KMS-11 (cell line): Measurements from ENCODE around the gene SND1.

Source experiments
- H2AFZ ChIP-seq: fragments of 200-600 bp; sonication (generic); 2 replicates; pipeline ENCODE4 v1.6.1; 2016; ENCODE audit warnings: antibody characterized with exemption, mixed run types, low read depth
- H3K27ac ChIP-seq: fragments of 200-600 bp; sonication (generic); 2 replicates; pipeline ENCODE4 v1.6.1; 2016; ENCODE audit warnings: mild to moderate bottlenecking, mixed run types
- H3K27me3 ChIP-seq: fragments of 200-600 bp; sonication (generic); 2 replicates; pipeline ENCODE4 v1.6.1; 2017; ENCODE audit warnings: mild to moderate bottlenecking, low read depth, mixed run types, moderate library complexity; ENCODE audit not compliant: insufficient read depth
- H3K36me3 ChIP-seq: fragments of 200-600 bp; sonication (generic); 2 replicates; pipeline ENCODE4 v1.6.1; 2017; ENCODE audit warnings: mild to moderate bottlenecking, mixed run types; ENCODE audit not compliant: insufficient read depth
- H3K4me1 ChIP-seq: fragments of 200-600 bp; sonication (generic); 2 replicates; pipeline ENCODE4 v1.6.1; 2016; ENCODE audit warnings: mild to moderate bottlenecking, low read depth, mixed run types; ENCODE audit not compliant: poor library complexity, severe bottlenecking
- H3K4me2 ChIP-seq: fragments of 200-600 bp; sonication (generic); 2 replicates; pipeline ENCODE4 v1.7.0; 2016; ENCODE audit warnings: mild to moderate bottlenecking, mixed run types
- H3K4me3 ChIP-seq: fragments of 200-600 bp; sonication (generic); IDR thresholded peaks from 2 replicates; pipeline ENCODE4 v1.6.1; 2017; ENCODE audit warnings: low read depth, low read length, mixed read lengths; ENCODE audit not compliant: insufficient read depth
- H3K79me2 ChIP-seq: fragments of 200-600 bp; sonication (generic); 2 replicates; pipeline ENCODE4 v1.6.1; 2016; ENCODE audit warnings: low read depth, mixed run types; ENCODE audit not compliant: insufficient read depth
- H3K9ac ChIP-seq: fragments of 200-600 bp; sonication (generic); 2 replicates; pipeline ENCODE4 v1.6.1; 2016; ENCODE audit warnings: mild to moderate bottlenecking, mixed run types
- H4K20me1 ChIP-seq: fragments of 200-600 bp; sonication (generic); 2 replicates; pipeline ENCODE4 v1.6.1; 2016; ENCODE audit warnings: mild to moderate bottlenecking, mixed run types; ENCODE audit not compliant: insufficient read depth
- TF ChIP-seq, protein P1 (sequence below): fragments of 200-600 bp; sonication (generic); conservative IDR thresholded peaks from 2 replicates; pipeline ENCODE4 v1.6.1; 2017; ENCODE audit warnings: low read depth, mild to moderate bottlenecking, antibody characterized with exemption, low read length, moderate library complexity, mixed read lengths

SND1 gene

DNA sequence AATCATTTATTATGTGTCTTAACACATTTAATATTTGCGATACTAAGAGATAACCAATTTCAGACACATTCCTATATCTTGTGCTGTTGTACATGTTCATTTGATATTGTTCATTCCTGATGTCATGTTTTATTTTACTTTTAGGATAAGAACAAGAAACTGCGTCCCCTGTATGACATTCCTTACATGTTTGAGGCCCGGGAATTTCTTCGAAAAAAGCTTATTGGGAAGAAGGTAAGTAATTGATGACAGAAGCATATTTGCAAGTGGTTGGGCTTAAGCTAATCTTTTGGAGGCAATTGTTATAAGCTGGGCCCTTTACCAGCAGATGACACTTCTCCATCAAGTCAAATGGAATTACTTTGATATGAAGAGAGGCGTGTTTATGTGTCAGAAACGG is 155.3 kb downstream of the SND1 start:
- Histone ChIP-seq H3K27ac (no peak overlapping the region), H3K36me3 (peaks cover 10% of the 10 kb centered on the region; the same call in 1 of the 2 replicates), H3K4me1 (peaks cover 5% of the 10 kb centered on the region), H3K9ac (no peak overlapping the region), H3K4me2 (no peak overlapping the region), H4K20me1 (0 out of 2 replicates have a peak, but pooled peaks cover 4% of the 10 kb centered on the region), H3K79me2 (peaks cover 43% of the 10 kb centered on the region; the same call in 1 of the 2 replicates), H3K4me3 (no peak overlapping the region), H3K27me3 (no peaks in the 10 kb centered on the region), H2AFZ (no peak overlapping the region)
- TF ChIP-seq, protein P1, sequence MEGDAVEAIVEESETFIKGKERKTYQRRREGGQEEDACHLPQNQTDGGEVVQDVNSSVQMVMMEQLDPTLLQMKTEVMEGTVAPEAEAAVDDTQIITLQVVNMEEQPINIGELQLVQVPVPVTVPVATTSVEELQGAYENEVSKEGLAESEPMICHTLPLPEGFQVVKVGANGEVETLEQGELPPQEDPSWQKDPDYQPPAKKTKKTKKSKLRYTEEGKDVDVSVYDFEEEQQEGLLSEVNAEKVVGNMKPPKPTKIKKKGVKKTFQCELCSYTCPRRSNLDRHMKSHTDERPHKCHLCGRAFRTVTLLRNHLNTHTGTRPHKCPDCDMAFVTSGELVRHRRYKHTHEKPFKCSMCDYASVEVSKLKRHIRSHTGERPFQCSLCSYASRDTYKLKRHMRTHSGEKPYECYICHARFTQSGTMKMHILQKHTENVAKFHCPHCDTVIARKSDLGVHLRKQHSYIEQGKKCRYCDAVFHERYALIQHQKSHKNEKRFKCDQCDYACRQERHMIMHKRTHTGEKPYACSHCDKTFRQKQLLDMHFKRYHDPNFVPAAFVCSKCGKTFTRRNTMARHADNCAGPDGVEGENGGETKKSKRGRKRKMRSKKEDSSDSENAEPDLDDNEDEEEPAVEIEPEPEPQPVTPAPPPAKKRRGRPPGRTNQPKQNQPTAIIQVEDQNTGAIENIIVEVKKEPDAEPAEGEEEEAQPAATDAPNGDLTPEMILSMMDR, result no peak

DNA sequence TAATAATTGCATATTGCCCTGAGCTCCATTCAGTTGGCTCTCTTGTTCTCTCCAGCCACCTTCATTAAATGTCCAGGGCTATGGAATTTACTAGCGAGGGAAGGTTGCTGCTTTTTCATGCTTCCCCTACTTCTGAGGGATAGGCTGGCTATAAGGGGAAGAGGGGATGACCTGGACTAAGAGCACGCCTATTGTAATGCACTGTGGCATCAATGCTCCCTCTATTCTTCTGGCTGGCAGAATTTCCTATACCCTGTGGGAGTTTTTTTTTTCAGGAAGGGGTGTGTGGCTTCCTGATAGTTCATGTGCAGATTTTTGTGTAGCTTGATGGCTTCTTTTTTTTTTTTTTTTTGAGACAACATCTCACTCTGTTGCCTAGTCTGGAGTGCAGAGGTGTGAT is 155.8 kb downstream of the SND1 start:
- H3K4me2 ChIP-seq, result no peak overlapping the region
- H3K36me3 ChIP-seq, result peaks cover 10% of the 10 kb centered on the region; the same call in 1 of the 2 replicates
- no peak overlapping the region for H3K27ac ChIP-seq
- H3K4me1 ChIP-seq, result peaks cover 5% of the 10 kb centered on the region
- H4K20me1 ChIP-seq, result peaks cover 4% of the 10 kb centered on the region; the same call in 1 of the 2 replicates
- peaks cover 43% of the 10 kb centered on the region; the same call in 1 of the 2 replicates for H3K79me2 ChIP-seq
- TF ChIP-seq, protein P1, result no peak
- no peak overlapping the region for H2AFZ ChIP-seq
- no peak overlapping the region for H3K9ac ChIP-seq
- H3K4me3 ChIP-seq, result no peak overlapping the region
- H3K27me3 ChIP-seq, result no peaks in the 10 kb centered on the region

DNA sequence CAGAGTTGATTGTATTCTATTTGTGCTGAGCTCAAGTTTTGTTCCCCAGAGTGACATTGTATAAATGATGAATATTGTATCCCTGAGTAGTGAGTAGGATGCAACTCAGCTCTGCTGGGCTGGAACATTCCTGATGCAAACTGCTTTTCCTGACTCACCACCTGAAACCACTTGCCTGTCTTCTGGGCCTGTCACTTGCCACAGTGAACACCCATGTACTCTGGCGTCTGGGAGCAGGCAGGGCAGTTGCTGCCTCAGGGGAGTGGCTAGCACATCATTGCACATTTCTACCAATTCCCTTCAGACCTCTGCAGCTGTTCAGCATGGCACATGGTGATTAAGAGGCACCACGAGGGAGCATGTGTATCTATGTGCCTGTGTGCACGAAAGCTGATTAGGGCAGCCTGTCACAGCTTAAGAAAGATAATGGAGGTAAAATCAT is 157.3 kb downstream of the SND1 start:
- H3K4me1 ChIP-seq, result peaks cover 19% of the 10 kb centered on the region
- TF ChIP-seq, protein P1, result no peak
- H3K4me2 ChIP-seq, result no peak overlapping the region
- no peaks in the 10 kb centered on the region for H3K27me3 ChIP-seq
- H3K27ac ChIP-seq, result no peak overlapping the region
- peaks cover 10% of the 10 kb centered on the region; the same call in 1 of the 2 replicates for H3K36me3 ChIP-seq
- peaks cover 17% of the 10 kb centered on the region; the same call in 1 of the 2 replicates for H4K20me1 ChIP-seq
- peaks cover 51% of the 10 kb centered on the region; the same call in 1 of the 2 replicates for H3K79me2 ChIP-seq
- H3K9ac ChIP-seq, result no peak overlapping the region
- H2AFZ ChIP-seq, result no peak overlapping the region
- no peak overlapping the region for H3K4me3 ChIP-seq

DNA sequence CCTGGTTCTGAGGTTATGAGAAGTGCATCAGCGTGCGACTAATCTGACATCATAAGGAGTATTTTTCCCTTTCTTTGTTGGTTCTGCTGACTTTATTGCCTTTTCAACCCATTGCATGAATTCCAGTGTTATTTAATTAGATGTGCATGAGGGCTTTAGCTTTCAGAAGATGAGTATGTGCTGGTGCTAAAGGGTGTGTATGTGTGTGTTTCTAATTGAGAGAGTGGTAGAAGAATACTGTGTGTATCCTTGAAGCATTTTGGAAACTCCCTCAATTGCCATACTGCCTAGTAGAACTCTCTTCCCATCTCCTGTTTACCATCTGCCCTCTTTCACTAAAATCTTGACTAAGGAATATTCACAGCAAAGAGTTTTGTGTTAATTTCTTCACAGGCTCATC is 158.1 kb downstream of the SND1 start:
- H3K4me2 ChIP-seq, result no peak overlapping the region
- no peak overlapping the region for H2AFZ ChIP-seq
- no peaks in the 10 kb centered on the region for H3K27me3 ChIP-seq
- H3K4me1 ChIP-seq, result peaks cover 20% of the 10 kb centered on the region
- H3K79me2 ChIP-seq, result peaks cover 59% of the 10 kb centered on the region; the same call in 1 of the 2 replicates
- H3K27ac ChIP-seq, result no peak overlapping the region
- H3K4me3 ChIP-seq, result no peak overlapping the region
- H3K9ac ChIP-seq, result no peak overlapping the region
- peaks cover 23% of the 10 kb centered on the region; the same call in 1 of the 2 replicates for H4K20me1 ChIP-seq
- peaks cover 10% of the 10 kb centered on the region; the same call in 1 of the 2 replicates for H3K36me3 ChIP-seq
- TF ChIP-seq, protein P1, result no peak
